Neural progenitor cell (in vitro differentiated cells): ENCODE results near the gene CXCL14. TPM values are rescaled to one million over a fixed set of nuclear protein-coding genes. Genes with fewer than 3 reads are reported as not detected.
A peak's percentile ranks its signal among the peaks of the same experiment; 100 is the strongest.

ENCODE experiments used
- DNase-seq: peaks from one replicate; pipeline ENCODE4 v3.0.0-alpha.2; 2016; ENCODE audit warnings: low spot score
- H2AFZ ChIP-seq: fragments of 200-600 bp; sonication (generic); replicated peaks from 2 replicates; pipeline ENCODE4 v1.6.1; 2016; ENCODE audit warnings: antibody characterized with exemption
- H3F3A ChIP-seq: fragments of 200-600 bp; sonication (generic); 2 replicates; pipeline ENCODE4 v1.6.1; 2016; ENCODE audit warnings: antibody characterized with exemption, low read depth
- H3K27ac ChIP-seq: fragments of 200-600 bp; sonication (generic); 2 replicates; pipeline ENCODE4 v1.5.1; 2016; ENCODE audit warnings: mild to moderate bottlenecking
- H3K27me3 ChIP-seq: fragments of 200-600 bp; sonication (generic); 2 replicates; pipeline ENCODE4 v1.6.1; 2016; ENCODE audit warnings: mild to moderate bottlenecking, moderate library complexity
- H3K36me3 ChIP-seq: fragments of 200-600 bp; sonication (generic); 2 replicates; pipeline ENCODE4 v1.5.1; 2016
- H3K4me1 ChIP-seq: fragments of 200-600 bp; sonication (generic); 2 replicates; pipeline ENCODE4 v1.6.1; 2016; ENCODE audit warnings: mixed run types
- H3K4me2 ChIP-seq: fragments of 200-600 bp; sonication (generic); 2 replicates; pipeline ENCODE4 v1.6.1; 2016
- H3K4me3 ChIP-seq: fragments of 200-600 bp; sonication (generic); 2 replicates; pipeline ENCODE4 v1.5.1; 2016
- H3K79me2 ChIP-seq: fragments of 200-600 bp; sonication (generic); 2 replicates; pipeline ENCODE4 v1.6.1; 2016; ENCODE audit warnings: low read depth
- H3K9ac ChIP-seq: fragments of 200-600 bp; sonication (generic); 2 replicates; pipeline ENCODE4 v1.6.1; 2016
- H3K9me3 ChIP-seq: fragments of 200-600 bp; sonication (generic); 2 replicates; pipeline ENCODE4 v1.5.1; 2016; ENCODE audit warnings: low read depth
- H4K20me1 ChIP-seq: fragments of 200-600 bp; sonication (generic); 2 replicates; pipeline ENCODE4 v1.6.1; 2016; ENCODE audit warnings: low read depth
- H3K27ac Mint-ChIP-seq: 3 replicates; pipeline ENCODE4 v1.8.0; 2021; ENCODE audit warnings: mixed read lengths
- H3K27me3 Mint-ChIP-seq: 2 replicates; pipeline ENCODE4 v1.8.0; 2022; ENCODE audit warnings: low read depth, mild to moderate bottlenecking, inconsistent platforms, moderate library complexity, mixed read lengths; ENCODE audit not compliant: insufficient read depth
- H3K36me3 Mint-ChIP-seq: 3 replicates; pipeline ENCODE4 v1.8.0; 2021; ENCODE audit warnings: mixed read lengths
- H3K4me1 Mint-ChIP-seq: 3 replicates; pipeline ENCODE4 v1.8.0; 2021; ENCODE audit warnings: mixed read lengths
- H3K4me3 Mint-ChIP-seq: 3 replicates; pipeline ENCODE4 v1.8.0; 2021; ENCODE audit warnings: mild to moderate bottlenecking, moderate library complexity, mixed read lengths
- H3K9me3 Mint-ChIP-seq: 3 replicates; pipeline ENCODE4 v1.8.0; 2020; ENCODE audit warnings: mixed read lengths
- EZH2 ChIP-seq: fragments of 200-600 bp; sonication (generic); IDR thresholded peaks from 2 replicates; pipeline ENCODE4 v1.6.1; 2017; ENCODE audit warnings: antibody characterized with exemption, mild to moderate bottlenecking, moderate library complexity
- EZH2phosphoT487 ChIP-seq: fragments of 200-600 bp; sonication (generic); IDR thresholded peaks from 2 replicates; pipeline ENCODE4 v1.6.1; 2017; ENCODE audit warnings: antibody characterized with exemption
- total RNA-seq: library from RNA; depleted of rRNA; stranded (reverse); fragments of >200 nt; gene quantifications from 2 replicates; pipeline ENCODE4 v1.2.3, GENCODE V29; 2015; ENCODE audit warnings: low replicate concordance
- TF ChIP-seq, protein P1 (sequence below): fragments of 200-600 bp; sonication (generic); IDR thresholded peaks from 2 replicates; pipeline ENCODE4 v1.5.1; 2017; ENCODE audit warnings: antibody characterized with exemption, mild to moderate bottlenecking

Gene CXCL14
- total RNA-seq, 1 donor from 2014 or later, result 0.45 TPM

DNA sequence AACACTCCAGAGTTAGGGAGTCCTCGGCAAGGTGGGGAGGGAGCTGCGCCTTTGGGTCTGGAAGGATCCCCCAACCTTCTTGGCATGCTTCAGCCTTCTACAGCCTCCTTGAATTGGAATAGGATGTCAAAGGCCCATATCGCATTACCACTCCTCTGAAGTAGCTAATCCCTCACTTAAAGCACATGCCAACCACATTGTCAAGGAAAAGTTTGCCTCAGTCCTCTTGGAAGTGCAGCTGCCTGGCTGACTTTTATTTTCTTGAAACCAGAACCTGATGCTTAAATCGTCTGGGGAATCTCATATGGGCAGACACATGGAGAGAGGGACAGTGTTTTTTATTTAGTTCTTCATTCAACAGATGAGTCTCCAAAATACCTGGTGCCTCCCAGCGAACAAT lies 14.5 kb downstream of the CXCL14 start:
- Histone ChIP-seq H3K27ac (no peak overlapping the region), H3K36me3 (no peaks in the 10 kb centered on the region), H3F3A (no peaks in the 10 kb centered on the region), H4K20me1 (no peaks in the 10 kb centered on the region), H3K9ac (no peak overlapping the region), H2AFZ (no peak overlapping the region), H3K27me3 (peaks cover 28% of the 10 kb centered on the region), H3K4me3 (no peak overlapping the region), H3K9me3 (no peaks in the 10 kb centered on the region), H3K79me2 (no peaks in the 10 kb centered on the region), H3K4me2 (no peak overlapping the region), H3K4me1 (no peaks in the 10 kb centered on the region)
- Mint-ChIP-seq H3K9me3 (no peaks in the 10 kb centered on the region), H3K4me1 (peaks cover 47% of the 10 kb centered on the region), H3K36me3 (no peaks in the 10 kb centered on the region), H3K27ac (no peak overlapping the region), H3K27me3 (peaks cover 5% of the 10 kb centered on the region), H3K4me3 (no peak overlapping the region)
- no peak for DNase-seq
- TF ChIP-seq EZH2phosphoT487 (no peak), EZH2 (no peak)
- TF ChIP-seq, protein P1, sequence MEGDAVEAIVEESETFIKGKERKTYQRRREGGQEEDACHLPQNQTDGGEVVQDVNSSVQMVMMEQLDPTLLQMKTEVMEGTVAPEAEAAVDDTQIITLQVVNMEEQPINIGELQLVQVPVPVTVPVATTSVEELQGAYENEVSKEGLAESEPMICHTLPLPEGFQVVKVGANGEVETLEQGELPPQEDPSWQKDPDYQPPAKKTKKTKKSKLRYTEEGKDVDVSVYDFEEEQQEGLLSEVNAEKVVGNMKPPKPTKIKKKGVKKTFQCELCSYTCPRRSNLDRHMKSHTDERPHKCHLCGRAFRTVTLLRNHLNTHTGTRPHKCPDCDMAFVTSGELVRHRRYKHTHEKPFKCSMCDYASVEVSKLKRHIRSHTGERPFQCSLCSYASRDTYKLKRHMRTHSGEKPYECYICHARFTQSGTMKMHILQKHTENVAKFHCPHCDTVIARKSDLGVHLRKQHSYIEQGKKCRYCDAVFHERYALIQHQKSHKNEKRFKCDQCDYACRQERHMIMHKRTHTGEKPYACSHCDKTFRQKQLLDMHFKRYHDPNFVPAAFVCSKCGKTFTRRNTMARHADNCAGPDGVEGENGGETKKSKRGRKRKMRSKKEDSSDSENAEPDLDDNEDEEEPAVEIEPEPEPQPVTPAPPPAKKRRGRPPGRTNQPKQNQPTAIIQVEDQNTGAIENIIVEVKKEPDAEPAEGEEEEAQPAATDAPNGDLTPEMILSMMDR, result no peak

DNA sequence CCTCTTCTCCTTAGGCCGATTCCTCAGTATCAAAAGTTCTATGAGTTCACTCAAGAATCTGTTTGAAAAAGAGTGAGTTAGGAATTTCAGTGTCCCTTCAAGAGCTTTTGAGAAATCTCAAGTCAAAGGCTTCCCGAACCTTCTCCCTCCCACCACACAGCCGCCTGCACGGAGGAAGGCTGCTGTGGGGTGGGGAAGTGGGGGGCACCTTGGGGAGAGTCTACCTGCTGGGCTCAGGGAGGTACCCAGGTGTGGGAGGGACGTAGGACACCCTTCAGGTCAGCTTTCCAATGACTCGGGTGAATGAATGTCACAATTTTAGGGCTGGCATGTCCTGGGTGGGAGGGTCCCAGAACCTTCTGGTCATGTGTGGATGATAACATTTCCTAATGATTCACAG lies 17.5 kb downstream of the CXCL14 start:
- H3K27ac Mint-ChIP-seq, result no peak overlapping the region
- Histone ChIP-seq H3K27ac (no peak overlapping the region), H2AFZ (peak overlapping the region; percentile 86), H3K36me3 (no peaks in the 10 kb centered on the region), H3K9me3 (no peaks in the 10 kb centered on the region), H3K4me1 (no peaks in the 10 kb centered on the region), H3K27me3 (peaks cover 49% of the 10 kb centered on the region), H3K9ac (no peak overlapping the region), H3K79me2 (no peaks in the 10 kb centered on the region), H3F3A (no peaks in the 10 kb centered on the region), H4K20me1 (no peaks in the 10 kb centered on the region), H3K4me2 (no peak overlapping the region), H3K4me3 (no peak overlapping the region)
- TF ChIP-seq EZH2 (no peak), EZH2phosphoT487 (no peak)
- TF ChIP-seq, protein P1, result no peak
- H3K36me3 Mint-ChIP-seq, result no peaks in the 10 kb centered on the region
- H3K9me3 Mint-ChIP-seq, result no peaks in the 10 kb centered on the region
- no peak for DNase-seq
- H3K4me1 Mint-ChIP-seq, result peaks cover 18% of the 10 kb centered on the region
- H3K4me3 Mint-ChIP-seq, result no peak overlapping the region
- peaks cover 8% of the 10 kb centered on the region for H3K27me3 Mint-ChIP-seq

DNA sequence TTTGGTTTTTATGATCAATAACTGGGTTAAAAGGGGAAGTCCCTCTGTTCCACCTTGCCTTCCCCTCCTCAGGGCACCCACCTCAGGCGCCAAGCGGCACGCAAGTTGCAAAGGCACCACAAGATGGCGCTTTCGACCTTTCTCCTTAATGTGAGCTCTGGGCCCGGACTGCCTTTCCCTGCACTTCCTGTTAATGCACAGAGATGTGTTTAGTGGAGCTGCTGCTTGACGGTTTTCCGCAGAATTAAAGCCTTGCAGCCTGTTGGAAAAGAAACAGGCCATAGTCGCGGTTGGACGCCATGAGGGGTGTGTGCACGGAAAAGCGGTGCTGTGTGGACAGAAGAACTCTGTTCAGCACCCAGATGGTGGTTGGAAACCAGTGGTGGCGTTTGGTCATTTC lies 17.9 kb downstream of the CXCL14 start:
- no peaks in the 10 kb centered on the region for H3K79me2 ChIP-seq
- H3K9ac ChIP-seq, result no peak overlapping the region
- no peaks in the 10 kb centered on the region for H3K36me3 ChIP-seq
- peak overlapping the region; percentile 44 for H3K27ac Mint-ChIP-seq
- peak; percentile 94 for DNase-seq
- no peaks in the 10 kb centered on the region for H3F3A ChIP-seq
- H3K4me1 ChIP-seq, result no peaks in the 10 kb centered on the region
- no peak overlapping the region for H3K4me3 ChIP-seq
- H2AFZ ChIP-seq, result peak overlapping the region; percentile 86
- no peaks in the 10 kb centered on the region for H3K9me3 Mint-ChIP-seq
- peaks cover 50% of the 10 kb centered on the region for H3K27me3 ChIP-seq
- TF ChIP-seq, protein P1, result peak; percentile 89
- TF ChIP-seq EZH2, result no peak
- H3K4me1 Mint-ChIP-seq, result peaks cover 14% of the 10 kb centered on the region
- no peaks in the 10 kb centered on the region for H3K36me3 Mint-ChIP-seq
- no peak overlapping the region for H3K4me3 Mint-ChIP-seq
- H4K20me1 ChIP-seq, result no peaks in the 10 kb centered on the region
- no peak overlapping the region for H3K27ac ChIP-seq
- H3K27me3 Mint-ChIP-seq, result peaks cover 8% of the 10 kb centered on the region
- no peaks in the 10 kb centered on the region for H3K9me3 ChIP-seq
- no peak overlapping the region for H3K4me2 ChIP-seq

DNA sequence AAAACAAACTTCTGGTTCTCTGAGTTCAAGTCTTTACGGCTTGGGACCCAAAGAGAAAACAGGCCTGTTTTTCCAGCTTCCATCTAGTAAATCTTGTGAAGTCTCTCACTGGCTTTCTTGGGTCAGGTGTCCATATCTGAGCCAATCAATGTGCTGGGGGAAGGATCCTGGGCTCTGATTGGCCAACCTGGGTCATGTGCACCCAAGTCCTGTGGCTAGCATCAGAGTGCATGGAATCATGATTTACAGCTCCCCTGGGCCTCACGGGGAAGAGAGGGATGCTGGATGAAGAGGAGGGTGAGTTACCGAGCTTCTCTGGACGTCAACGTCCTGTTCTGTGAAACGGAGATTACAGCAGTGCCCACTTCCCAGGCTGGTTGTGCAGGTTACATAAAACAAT lies 19.4 kb downstream of the CXCL14 start:
- no peak for TF ChIP-seq EZH2
- TF ChIP-seq EZH2phosphoT487, result no peak
- TF ChIP-seq, protein P1, result no peak
- H3K4me1 ChIP-seq, result no peaks in the 10 kb centered on the region
- H3K36me3 Mint-ChIP-seq, result no peaks in the 10 kb centered on the region
- H3K27me3 Mint-ChIP-seq, result peaks cover 8% of the 10 kb centered on the region
- no peaks in the 10 kb centered on the region for H3K79me2 ChIP-seq
- no peak overlapping the region for H3K9ac ChIP-seq
- H3F3A ChIP-seq, result no peaks in the 10 kb centered on the region
- H3K4me3 ChIP-seq, result no peak overlapping the region
- DNase-seq, result no peak
- peaks cover 50% of the 10 kb centered on the region for H3K27me3 ChIP-seq
- H3K36me3 ChIP-seq, result no peaks in the 10 kb centered on the region
- H4K20me1 ChIP-seq, result no peaks in the 10 kb centered on the region
- H2AFZ ChIP-seq, result no peak overlapping the region
- no peaks in the 10 kb centered on the region for H3K9me3 Mint-ChIP-seq
- peaks cover 4% of the 10 kb centered on the region for H3K4me1 Mint-ChIP-seq
- H3K9me3 ChIP-seq, result no peaks in the 10 kb centered on the region
- no peak overlapping the region for H3K4me3 Mint-ChIP-seq
- no peak overlapping the region for H3K4me2 ChIP-seq
- H3K27ac Mint-ChIP-seq, result no peak overlapping the region
- no peak overlapping the region for H3K27ac ChIP-seq
